Measurements from ENCODE around the gene NAMPT.

NAMPT gene

DNA sequence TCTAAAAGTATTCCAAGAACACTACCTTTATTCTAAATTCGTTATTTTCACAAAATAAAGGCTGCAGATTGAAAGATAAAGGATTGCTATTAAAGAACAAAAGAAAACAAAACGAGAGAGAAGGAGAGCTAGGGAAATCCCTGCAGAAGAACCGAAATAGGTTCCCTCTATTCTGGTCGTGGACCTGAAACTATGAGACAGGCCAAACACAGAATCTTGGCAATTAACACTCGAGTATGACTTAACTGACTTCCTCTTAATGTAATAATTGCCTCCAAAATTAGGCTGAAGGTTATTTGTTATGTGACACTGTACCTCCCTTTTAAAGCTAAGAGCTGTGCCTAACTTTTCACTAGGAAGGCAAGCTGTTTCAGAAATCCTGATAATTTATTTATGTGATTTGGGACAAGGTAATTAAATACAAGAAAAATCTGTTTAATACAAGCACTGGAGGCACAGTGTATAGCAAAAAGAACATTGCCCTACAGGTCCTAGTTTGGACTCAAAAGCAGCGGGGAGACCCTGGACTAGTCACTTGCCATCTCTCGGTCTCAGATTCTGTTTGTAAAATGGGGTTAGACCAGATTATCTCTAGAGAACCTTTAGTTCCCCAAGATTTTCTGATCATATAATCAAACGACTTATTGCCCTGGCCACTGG is 11.6 kb downstream of the NAMPT start:
- no peak for DNase-seq (ENCODE audit: low read depth in 2 of 2)

DNA sequence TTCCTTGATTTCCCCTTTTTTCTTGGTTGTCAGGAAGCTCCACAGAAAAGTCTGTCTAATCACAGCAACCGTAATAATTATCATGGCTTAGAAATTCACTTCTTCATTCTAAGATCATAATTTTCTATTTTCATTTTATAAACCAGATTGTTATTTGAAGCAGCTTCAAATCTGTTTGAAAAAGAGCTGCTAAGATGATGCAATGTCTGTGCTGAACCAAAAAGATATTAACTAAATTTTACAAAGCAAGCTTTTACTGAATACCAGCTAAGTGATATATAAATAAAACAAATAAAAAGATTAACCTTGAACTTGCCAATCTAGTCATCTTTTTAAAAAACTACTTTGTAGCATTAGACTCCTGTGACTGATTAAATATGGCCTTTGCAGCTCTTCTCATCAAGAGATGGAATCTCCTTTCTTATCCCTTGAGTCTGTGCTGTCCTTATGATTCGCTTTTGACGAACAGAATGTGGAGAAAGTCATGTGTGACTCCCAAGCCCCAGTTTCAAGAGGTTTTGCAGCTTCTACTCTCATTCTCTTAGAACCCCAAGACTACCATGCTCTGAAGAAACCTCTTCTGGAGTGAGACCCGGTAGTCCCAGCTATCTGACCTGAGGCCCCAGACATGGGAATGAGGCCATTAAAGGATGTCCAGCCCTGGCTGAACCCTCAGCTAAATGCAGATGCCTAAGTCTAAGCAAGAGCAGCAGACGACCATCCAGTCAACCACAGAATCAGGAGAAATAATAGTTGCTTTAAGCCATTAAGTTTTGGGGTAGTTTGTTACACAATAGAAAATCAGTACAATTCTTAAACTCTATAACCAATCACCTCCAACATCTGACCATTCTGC is 14.4 kb downstream of the NAMPT start:
- no peak for DNase-seq (ENCODE audit: low read depth in 2 of 2)

DNA sequence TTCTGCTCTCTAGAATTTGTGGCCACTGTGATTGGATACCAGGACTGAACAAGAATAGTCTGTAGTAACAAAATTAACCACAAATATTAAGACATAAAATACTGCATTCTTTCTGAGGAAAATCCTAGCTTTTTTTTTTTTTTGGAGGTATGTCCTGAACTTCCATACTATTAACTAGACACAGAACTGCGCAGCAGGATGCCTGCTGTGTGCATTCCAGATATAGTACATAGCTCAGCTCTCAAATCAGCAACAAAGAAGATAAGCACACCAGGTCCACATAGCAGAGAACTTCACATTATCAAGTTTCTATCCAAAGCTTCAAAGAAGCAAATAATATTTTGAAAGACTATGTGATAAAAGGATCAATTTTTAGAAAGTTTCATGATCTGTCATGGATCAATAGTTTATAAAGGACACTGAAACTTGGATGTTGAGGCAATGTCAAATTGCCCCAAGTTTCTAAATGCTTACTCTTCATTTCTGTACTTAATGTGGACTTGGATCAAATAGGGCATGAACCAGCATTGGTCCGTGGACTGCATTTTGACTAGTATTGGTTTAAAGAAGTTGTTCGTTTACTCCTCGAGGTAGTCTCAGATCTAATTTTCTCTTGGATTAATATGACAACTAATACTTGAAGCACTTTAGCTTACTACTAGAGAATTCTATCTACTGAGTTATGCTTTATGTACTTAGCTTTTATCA is 15.4 kb downstream of the NAMPT start:
- DNase-seq (ENCODE audit: low read depth in 2 of 2) = no peak

DNA sequence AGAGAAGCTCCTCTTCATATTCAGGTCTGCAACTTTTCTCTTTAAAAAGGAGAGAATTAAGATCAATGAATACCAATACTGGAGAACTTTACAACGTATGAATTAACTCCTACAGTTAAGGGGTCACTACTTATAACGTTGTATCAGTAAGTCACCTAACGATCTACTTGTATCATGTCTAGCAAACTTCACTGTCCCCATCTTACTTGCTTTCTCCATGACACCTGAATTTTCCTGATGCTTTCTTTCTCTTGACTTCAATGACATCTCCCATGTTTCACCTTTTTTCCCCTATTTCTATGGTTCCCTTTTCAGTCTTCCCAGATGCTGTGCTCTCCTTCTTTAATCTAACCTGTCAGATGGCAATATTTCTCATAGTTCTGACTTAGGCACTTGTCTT is 19.6 kb downstream of the NAMPT start:
- no peak for DNase-seq (ENCODE audit: low read depth in 2 of 2)

DNA sequence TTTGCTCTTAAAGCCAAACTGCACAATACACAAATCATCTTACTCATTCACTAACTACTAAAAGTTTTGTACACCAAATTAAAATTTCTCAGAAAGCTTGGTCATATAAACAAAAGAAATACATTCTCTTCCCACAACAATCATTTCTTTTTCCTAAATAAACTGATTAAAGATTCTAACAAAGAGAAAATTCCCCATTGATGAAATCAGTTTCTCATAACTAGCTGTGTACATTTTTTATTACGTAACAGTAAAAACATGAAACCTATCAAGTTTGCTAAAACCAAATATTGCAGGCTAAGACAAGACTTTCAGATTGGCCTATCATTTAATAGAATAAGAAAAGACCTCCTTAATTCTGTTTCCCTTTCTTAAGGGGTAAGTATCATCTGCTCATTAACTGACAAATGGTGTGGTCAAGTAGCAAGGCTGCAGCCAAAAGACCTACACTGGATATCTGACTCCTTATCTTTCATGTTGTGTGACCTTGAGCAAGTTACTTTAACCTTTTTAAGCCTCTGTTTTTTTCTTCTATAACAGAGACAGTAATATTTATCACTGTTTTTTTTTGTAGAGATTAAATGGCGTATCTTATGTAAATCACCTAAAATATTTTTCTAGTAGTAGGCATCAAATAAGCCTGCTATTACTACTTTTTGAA is 22.4 kb downstream of the NAMPT start:
- DNase-seq (ENCODE audit: low read depth in 2 of 2) = no peak

DNA sequence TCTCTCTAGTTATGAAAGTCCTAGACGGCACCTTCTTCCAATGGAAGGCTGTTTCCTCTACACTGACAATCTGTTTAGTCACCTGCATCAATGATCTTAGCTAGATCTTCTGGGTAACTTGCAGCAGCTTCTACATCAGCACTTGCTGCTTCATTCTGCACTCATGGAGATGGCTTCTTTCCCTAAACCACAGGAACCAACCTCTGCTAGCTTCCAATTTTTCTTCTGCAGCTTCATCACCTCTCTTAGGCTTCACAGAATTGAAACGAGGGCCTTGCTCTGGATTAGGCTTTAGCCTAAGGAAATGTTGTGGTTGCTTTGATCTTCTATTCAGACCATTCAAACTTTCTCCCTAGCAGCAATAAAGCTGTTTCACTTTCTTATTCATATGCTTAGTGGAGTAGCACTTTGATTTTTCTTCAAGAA is 24.6 kb downstream of the NAMPT start:
- no peak for DNase-seq (ENCODE audit: low read depth in 2 of 2)

DNA sequence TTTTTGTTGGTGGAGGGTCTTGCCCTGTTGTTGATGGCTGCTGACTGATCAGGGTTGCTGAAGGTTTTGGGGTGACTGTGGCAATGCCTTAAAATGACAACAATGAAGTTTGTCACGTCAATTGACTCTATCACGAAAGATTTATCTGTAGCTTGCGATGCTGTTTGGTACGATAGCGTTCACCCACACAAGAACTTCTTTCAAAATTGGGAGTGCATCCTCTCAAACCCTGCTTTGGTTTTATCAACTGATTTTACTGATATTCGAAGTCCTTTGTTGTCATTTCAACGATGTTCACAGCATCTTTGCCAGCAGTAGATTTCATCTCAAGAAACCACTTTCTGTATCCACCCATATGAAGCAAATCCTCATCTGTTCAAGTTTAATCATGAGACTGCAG is 26.0 kb downstream of the NAMPT start:
- DNase-seq (ENCODE audit: low read depth in 2 of 2) = no peak

DNA sequence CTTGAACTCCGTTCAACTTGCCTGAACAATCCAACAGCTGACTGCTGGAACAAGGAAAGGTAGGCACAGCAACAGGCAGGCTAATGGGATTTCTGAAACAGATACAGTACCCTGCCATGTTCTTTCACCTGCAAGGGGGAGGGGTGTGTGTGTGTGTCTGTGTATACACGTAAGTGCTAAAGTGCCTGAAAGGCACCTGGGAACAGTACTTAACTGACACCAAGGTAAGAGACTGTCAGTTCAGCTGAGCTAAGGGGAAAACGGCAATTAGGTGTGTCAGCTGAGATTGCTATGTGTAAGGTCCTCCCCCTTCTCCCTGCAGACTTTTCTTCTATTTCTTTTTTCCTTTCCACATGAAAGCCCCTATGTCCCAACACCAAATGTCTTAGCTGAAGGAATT is 27.0 kb downstream of the NAMPT start:
- DNase-seq (ENCODE audit: low read depth in 2 of 2) = no peak

DNA sequence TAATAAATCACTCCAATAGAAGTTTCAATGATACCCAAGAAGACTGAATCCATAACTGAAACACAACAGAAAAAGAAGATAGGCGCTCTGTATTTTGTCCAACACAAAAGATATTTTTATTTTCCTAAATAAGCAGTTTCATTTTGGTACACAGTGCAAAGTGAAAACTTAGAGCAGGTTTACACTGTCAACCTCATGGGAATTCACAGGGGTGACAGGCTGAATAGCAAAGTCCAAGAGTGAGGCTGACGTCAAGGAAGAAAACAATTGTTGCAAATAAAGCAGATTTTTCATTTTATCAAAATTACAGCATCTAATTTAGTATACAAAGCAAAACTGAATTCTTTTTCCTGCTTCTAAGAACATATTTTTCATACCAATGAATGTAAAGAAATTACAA is 28.6 kb downstream of the NAMPT start:
- no peak for DNase-seq (ENCODE audit: low read depth in 2 of 2)

DNA sequence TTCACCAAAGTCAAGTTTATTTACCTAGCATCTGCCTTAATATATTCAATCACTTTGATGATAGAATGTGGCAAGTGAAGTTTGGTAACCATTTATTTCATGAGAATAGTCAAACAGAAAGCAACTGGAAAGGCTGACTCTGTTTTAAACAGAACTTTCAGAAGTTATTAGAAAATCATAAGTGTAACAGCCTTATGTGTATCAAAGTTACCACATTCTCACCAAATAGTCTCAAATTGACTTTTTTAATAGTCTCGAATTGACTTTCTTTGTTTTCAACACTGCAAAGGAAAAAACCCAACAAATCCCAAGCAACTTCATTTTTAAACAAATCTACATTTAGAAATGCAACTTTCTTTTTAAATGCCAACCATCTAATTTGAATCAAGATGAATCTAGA is 29.5 kb downstream of the NAMPT start:
- DNase-seq (ENCODE audit: low read depth in 2 of 2) = no peak

DNA sequence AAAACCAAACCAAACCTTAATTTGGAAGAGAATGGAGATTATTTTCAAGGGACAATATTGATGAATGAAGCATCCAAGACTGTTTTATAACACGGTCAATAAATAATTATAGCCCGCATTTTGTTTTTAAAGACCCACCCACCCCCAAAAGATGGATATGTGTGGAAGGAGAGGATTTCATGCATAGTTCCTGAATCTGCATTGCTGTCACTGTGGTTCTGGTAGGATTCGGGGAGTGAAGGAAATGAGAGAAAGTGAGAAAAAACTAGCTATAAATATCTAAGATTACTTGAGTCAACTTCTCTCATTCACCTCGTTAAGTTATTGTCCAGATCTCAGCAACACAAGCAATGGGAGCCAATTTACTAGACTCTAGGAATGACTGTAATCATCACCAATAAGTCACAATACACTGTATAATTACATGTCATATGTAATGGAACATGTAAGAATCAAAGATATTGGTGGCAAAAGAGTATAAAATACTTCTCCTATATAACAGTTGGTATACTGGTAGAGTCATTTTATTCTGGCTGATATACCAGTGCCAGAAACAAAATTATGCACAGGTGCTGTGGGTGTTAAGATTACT is 30.2 kb downstream of the NAMPT start:
- no peak for DNase-seq (ENCODE audit: low read depth in 2 of 2)

DNA sequence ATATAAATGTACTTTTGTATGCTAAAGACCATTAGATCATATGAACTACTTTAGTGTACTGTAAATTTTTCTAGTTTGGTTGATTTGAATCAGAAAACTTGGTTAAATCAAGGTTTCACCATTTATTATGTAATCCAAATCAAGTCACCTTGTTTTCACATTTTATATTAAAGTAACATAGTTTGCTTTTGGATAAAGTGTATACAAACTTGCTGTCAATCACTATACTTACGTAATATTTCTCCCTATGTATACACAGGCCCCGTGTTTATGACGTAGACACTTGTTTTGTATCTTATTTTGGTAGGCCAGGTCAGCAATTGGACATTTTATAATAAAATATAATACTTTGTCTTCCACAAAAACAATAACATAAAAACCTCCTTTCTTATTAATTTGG is 32.2 kb downstream of the NAMPT start:
- DNase-seq (ENCODE audit: low read depth in 2 of 2) = no peak

DNA sequence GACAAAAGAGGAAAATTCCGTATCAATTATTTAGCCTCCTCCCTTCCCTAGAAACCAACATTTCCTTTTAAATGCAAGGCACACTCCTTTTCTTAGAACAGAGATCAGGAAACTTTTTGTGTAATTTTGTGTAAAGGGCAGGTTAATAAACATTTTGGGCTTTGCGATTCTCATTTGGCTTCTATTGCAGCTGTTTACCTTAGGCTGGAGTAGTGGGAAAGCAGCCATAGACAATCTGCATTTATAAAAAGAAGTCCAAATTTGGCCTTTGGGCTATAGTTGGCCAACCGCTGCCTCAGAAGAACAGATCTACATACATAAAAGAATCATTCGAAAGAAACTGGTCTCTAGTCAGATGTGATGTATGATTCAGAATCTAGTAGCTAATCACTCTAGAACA is 35.3 kb downstream of the NAMPT start:
- DNase-seq (ENCODE audit: low read depth in 2 of 2) = no peak

DNA sequence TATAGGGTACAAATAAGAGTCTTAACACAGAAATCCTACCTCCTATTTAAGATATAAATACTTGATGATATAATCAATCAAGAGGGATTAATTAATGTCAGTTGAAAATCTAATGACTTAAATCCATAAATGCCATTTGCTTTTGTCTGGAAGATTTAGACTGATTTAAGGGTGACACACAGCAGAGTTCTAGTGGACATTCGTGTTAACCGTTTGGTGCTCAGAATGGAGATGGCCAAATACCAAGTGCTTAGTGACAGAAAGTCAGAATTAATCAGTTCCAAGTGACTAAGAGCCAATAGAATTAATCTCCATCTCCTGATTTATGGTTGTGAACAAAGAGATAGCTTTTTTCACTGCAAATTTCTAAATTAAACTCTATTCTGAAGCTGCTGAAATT is 36.2 kb downstream of the NAMPT start:
- DNase-seq (ENCODE audit: low read depth in 2 of 2) = no peak

DNA sequence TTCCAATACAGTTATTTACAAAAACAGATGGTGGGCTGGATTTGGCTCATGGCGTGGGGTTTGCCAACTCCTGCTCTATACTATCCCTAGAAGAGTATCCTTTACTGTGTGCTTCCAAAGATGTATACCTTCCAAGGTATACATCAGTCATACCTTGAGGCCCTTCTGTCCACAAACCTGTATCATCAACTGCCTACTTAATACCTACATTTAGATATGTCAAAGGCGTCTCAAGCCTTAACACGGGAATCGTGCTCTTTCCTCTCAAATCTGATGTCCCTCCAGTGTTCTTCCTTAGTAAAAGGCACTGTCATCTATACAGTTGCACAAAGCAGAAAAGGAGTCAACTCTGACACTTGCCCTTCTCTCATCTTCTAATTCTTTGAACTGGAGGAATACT is 36.9 kb downstream of the NAMPT start:
- DNase-seq (ENCODE audit: low read depth in 2 of 2) = no peak

DNA sequence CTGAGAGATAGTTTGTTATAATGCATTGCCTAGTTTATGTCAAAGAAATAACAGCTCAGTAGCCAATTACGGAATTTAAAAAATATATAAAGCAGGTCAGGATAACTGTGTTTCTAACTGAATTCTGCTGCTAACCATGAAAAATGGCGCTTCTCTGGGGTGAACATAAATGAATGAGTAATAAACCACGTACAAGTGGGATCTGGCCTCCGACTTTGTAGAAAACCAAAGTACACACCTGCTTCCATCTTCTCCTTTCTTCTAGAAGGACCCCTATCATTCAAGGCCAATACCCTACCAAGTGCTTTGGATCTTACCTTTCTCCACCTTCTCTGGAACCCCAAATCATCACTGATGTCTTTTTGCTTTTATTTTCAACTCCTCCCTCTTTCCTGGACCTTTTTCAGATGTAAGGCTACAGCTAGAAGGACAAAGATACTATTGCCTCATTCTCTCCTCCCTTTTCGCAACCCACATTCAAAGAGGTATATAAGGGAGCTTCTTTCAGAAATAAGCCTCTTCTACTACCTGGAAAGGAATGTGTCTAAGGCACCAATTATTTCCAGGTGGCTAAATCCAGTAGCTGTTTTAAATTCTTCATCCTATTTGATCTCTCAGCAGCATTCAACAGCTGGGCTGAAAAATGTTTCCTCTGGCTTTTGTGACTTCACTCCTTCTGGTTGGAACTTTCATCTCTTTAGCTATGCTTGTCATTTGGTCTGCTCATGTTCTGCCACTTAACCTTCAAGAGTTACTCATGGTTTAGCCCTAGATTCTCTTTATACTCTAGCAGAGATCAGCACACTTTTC is 37.7 kb downstream of the NAMPT start:
- no peak for DNase-seq (ENCODE audit: low read depth in 2 of 2)

DNA sequence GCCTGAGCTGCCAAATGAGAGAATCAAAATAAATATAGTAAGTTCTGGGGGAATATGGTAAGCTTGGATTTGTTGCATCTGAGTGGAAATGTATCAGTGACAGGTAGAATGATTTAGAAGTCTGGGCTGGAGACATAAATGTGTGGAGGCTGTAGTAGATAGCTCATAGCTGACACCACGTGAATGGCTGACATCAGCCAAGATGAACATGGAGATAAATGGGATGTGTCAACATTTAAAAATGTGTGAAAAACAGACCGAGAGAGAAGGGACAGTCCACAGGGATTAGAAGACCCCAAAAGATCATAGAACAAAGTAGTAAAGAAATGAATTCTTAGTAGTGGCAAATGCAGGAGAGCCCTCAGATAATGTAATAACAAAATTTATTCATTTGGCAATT is 40.9 kb downstream of the NAMPT start:
- no peak for DNase-seq (ENCODE audit: low read depth in 2 of 2)

DNA sequence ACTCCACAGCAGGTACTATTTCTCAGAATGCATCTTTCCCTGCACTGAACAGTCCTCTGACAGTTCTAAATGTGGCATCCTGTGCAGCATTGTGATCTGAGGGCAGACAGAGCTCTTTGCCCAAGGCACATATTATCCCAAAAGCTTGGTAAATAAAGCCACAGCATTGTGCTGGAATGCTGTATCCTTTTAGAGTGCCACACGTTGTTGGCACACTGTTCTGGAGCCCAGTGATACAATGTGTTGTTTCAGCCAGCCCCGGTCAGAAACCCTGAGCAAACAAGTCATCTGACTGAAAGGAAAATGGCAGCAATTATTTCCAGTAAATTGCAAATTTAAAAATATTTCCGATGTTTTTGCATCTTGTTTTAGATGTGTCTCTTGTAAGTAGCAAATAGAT is 45.4 kb downstream of the NAMPT start:
- no peak for DNase-seq (ENCODE audit: low read depth in 2 of 2)

DNA sequence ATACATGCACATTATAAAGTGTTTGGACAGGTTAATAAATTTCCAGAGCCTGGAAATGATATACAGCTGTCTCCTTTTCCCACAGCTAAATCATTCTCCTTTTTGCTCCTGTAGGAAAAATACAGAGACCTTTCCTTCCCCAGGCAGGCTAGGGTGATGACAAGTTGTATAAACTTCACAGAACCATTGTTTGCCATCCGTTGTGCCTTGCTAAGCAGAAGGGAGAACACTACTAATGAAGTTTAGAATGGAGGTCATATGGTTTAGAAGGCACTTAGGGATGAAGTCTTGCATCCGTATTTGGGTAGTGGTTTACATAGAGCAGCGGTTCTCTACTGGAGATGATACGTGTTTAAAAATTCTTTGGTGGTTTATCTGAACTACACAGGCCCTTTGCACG is 46.0 kb downstream of the NAMPT start:
- DNase-seq (ENCODE audit: low read depth in 2 of 2) = no peak

DNA sequence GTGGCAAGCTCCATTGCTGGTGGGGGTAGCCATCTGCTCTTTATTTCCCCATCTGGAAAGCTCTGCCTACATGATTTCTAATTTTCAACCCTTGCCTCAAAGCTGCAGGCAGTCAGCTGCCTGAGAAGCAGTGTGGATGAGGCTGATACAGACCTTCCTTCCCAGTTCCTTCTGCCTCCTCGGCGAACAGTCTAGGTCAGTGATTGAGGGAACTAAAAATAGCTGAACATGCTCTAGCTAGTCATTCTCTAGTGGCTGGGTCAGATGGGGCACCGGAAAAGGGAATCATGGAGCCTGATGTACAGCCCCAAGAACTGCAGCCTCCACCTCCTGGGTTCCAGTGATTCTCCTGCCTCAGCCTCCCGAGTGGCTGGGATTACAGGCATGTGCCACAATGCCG is 48.7 kb downstream of the NAMPT start:
- no peak for DNase-seq (ENCODE audit: low read depth in 2 of 2)

DNA sequence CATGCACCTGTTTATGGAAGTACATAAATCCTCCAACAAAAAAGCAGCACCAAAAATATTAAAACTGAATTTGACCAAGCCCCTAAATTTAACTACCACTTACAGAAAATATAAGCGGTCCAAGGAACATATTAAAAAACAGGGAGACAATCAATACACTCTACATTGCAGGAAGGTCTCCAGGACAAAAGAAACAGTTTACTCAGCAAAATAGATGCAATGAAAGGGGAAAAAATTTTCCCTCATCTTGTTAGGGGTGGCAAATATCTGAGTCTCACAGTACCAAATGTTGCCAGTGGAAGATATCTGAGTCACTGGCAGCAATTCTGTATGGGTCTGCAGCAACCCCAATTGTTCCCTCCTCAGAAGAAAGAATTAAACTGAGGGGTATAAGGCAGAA is 50.4 kb downstream of the NAMPT start:
- DNase-seq (ENCODE audit: low read depth in 2 of 2) = no peak

Data from stimulated activated CD4-positive, alpha-beta T cell treated with anti-CD3 and anti-CD28 coated beads, Interleukin-1b, Interleukin-23, amount 100 ng/mL, for 1 hour (primary cell).